HCT116 (cell line): Measurements from ENCODE around the gene RNF31. TPM values are rescaled to one million over a fixed set of nuclear protein-coding genes. Genes with fewer than 3 reads are reported as not detected.

Experiments used
- ATAC-seq: fragments of 200-7000 bp; cut with Tn5 transposase; 2 replicates; pipeline ENCODE4 v1.9.1; 2020; ENCODE audit warnings: mild to moderate bottlenecking, moderate library complexity
- BruUV-seq: library from RNA; stranded (reverse); fragments of 400-500 nt; replicated peaks from 2 replicates; lab custom pipeline; 2021; lab: Mats Ljungman, UMichigan
- CTCF ChIA-PET: fragments of 300-600 bp; sonication (Branson Sonifier 250); formaldehyde crosslinking; loops from one replicate; lab custom pipeline; 2021; ENCODE audit warnings: antibody characterized with exemption; lab: Charles Lee
- POLR2A ChIA-PET: fragments of 300-600, 350-600 bp; sonication (Branson Sonifier 250); formaldehyde crosslinking; loops from one replicate; lab custom pipeline; 2021; ENCODE audit warnings: antibody characterized with exemption; lab: Charles Lee
- RAD21 ChIA-PET, 2 experiments: fragments of 300-600 bp; sonication (Branson Sonifier 250); formaldehyde crosslinking; loops; one replicate each; lab custom pipeline; 2023; ENCODE audit warnings: low total read pairs in 2 of 2; ENCODE audit not compliant: uncharacterized antibody in 2 of 2, unreplicated experiment in 2 of 2, low non-redundant PET in 1 of 2; lab: Charles Lee
- DNase-seq: peaks from one replicate; pipeline ENCODE4 v3.0.0-alpha.2; 2010; ENCODE audit warnings: low read depth, low spot score
- H2AFZ ChIP-seq: fragments of 200-600 bp; shearing (Covaris generic), sonication (generic); 2 replicates; pipeline ENCODE4 v1.6.1; 2017; ENCODE audit warnings: low read depth, mixed run types, mixed read lengths, antibody characterized with exemption, low read length; ENCODE audit not compliant: poor library complexity, severe bottlenecking
- H3K27ac ChIP-seq: 2 replicates; pipeline ENCODE4 v1.5.1; 2012; ENCODE audit warnings: low read depth, low read length
- H3K27me3 ChIP-seq: fragments of 200-600 bp; sonication (generic); 2 replicates; pipeline ENCODE4 v1.6.1; 2016; ENCODE audit warnings: mixed run types, low read length, mixed read lengths; ENCODE audit not compliant: insufficient read depth
- H3K36me3 ChIP-seq, 2 experiments: fragments of 200-500 bp in 1 of 2; fragments of 200-600 bp in 1 of 2; sonication (Bioruptor generic) in 1 of 2; sonication (generic) in 1 of 2; 2 replicates each; pipeline versions ENCODE4 v1.5.1 to v1.6.1; 2014 to 2016; ENCODE audit warnings: low read length in 2 of 2, inconsistent platforms in 1 of 2, mixed read lengths in 1 of 2, mixed run types in 1 of 2; ENCODE audit not compliant: insufficient read depth in 2 of 2, control insufficient read depth in 1 of 2
- H3K4me1 ChIP-seq, 2 experiments: fragments of 200-600 bp in 1 of 2; sonication (generic) in 1 of 2; 2 replicates each; pipeline versions ENCODE4 v1.5.1 to v1.6.1; 2012 to 2017; ENCODE audit warnings: low read length in 2 of 2, inconsistent platforms in 1 of 2, mild to moderate bottlenecking in 1 of 2, mixed read lengths in 1 of 2, mixed run types in 1 of 2, moderate library complexity in 1 of 2; ENCODE audit not compliant: insufficient read depth in 2 of 2, control insufficient read depth in 1 of 2
- H3K4me2 ChIP-seq: fragments of 200-600 bp; sonication (generic); 2 replicates; pipeline ENCODE4 v1.6.1; 2017; ENCODE audit warnings: mixed run types, low read length, mixed read lengths
- H3K4me3 ChIP-seq, 2 experiments: fragments of 200-600 bp in 1 of 2; sonication (generic) in 1 of 2; replicated peaks in 1 of 2; 2 replicates each; pipeline ENCODE4 v1.5.1; 2011 to 2016; ENCODE audit warnings: low read length in 2 of 2, control low read depth in 1 of 2, low read depth in 1 of 2, mild to moderate bottlenecking in 1 of 2, mixed read lengths in 1 of 2, mixed run types in 1 of 2
- H3K79me2 ChIP-seq: fragments of 200-600 bp; sonication (generic); 2 replicates; pipeline ENCODE4 v1.6.1; 2017; ENCODE audit warnings: mild to moderate bottlenecking, mixed run types, low read length, moderate library complexity, mixed read lengths; ENCODE audit not compliant: insufficient read depth
- H3K9ac ChIP-seq: fragments of 200-600 bp; sonication (generic); 2 replicates; pipeline ENCODE4 v1.6.1; 2016; ENCODE audit warnings: low read length, mixed read lengths
- H3K9me2 ChIP-seq: fragments of 200-600 bp; sonication (generic), shearing (Covaris generic); 2 replicates; pipeline ENCODE4 v1.6.1; 2017; ENCODE audit warnings: mixed run types, mild to moderate bottlenecking, moderate library complexity; ENCODE audit not compliant: insufficient read depth
- H3K9me3 ChIP-seq, 2 experiments: fragments of 200-500 bp in 1 of 2; fragments of 200-600 bp in 1 of 2; sonication (Bioruptor generic) in 1 of 2; sonication (generic) in 1 of 2; 2 replicates each; pipeline ENCODE4 v1.6.1; 2014 to 2017; ENCODE audit warnings: low read length in 2 of 2, mixed read lengths in 2 of 2, inconsistent platforms in 1 of 2, low read depth in 1 of 2, mild to moderate bottlenecking in 1 of 2, mixed run types in 1 of 2, moderate library complexity in 1 of 2; ENCODE audit not compliant: control insufficient read depth in 1 of 2, insufficient read depth in 1 of 2
- H4K20me1 ChIP-seq: fragments of 200-600 bp; sonication (generic), shearing (Covaris generic); 2 replicates; pipeline ENCODE4 v1.6.1; 2017; ENCODE audit warnings: mixed run types, mild to moderate bottlenecking, moderate library complexity; ENCODE audit not compliant: insufficient read depth
- CEBPB ChIP-seq: IDR thresholded peaks from 2 replicates; pipeline ENCODE4 v1.6.1; 2012; ENCODE audit warnings: low read depth
- EGR1 ChIP-seq: IDR thresholded peaks from 2 replicates; pipeline ENCODE4 v1.6.1; 2012; ENCODE audit warnings: low read depth
- EZH2 ChIP-seq: fragments of 200-600 bp; sonication (generic); IDR thresholded peaks from 2 replicates; pipeline ENCODE4 v1.6.1; 2017; ENCODE audit warnings: antibody characterized with exemption, mixed run types
- EZH2phosphoT487 ChIP-seq: fragments of 200-600 bp; IDR thresholded peaks from 2 replicates; pipeline ENCODE4 v1.6.1; 2018; ENCODE audit warnings: antibody characterized with exemption, borderline replicate concordance
- FOSL1 ChIP-seq: IDR thresholded peaks from 2 replicates; pipeline ENCODE4 v1.6.1; 2012; ENCODE audit warnings: low read depth
- JUND ChIP-seq: IDR thresholded peaks from 2 replicates; pipeline ENCODE4 v1.6.1; 2012
- MAX ChIP-seq: IDR thresholded peaks from 2 replicates; pipeline ENCODE4 v1.6.1; 2012
- POLR2A ChIP-seq: IDR thresholded peaks from 2 replicates; pipeline ENCODE4 v1.7.0; 2011; ENCODE audit warnings: borderline replicate concordance; ENCODE audit not compliant: insufficient read depth, insufficient read length; ENCODE audit errors: extremely low read depth
- POLR2AphosphoS5 ChIP-seq: IDR thresholded peaks from 2 replicates; pipeline ENCODE4 v1.6.1; 2011; ENCODE audit warnings: mild to moderate bottlenecking, low read depth, low read length, moderate library complexity
- RAD21 ChIP-seq: IDR thresholded peaks from 2 replicates; pipeline ENCODE4 v1.6.1; 2012; ENCODE audit warnings: low read depth, mild to moderate bottlenecking
- REST ChIP-seq: IDR thresholded peaks from 2 replicates; pipeline ENCODE4 v1.6.1; 2012; ENCODE audit warnings: low read depth
- SIN3A ChIP-seq: IDR thresholded peaks from 2 replicates; pipeline ENCODE4 v1.6.1; 2012; ENCODE audit warnings: low read depth
- SRF ChIP-seq: IDR thresholded peaks from 2 replicates; pipeline ENCODE4 v1.6.1; 2012; ENCODE audit warnings: low read depth
- TCF7L2 ChIP-seq: IDR thresholded peaks from 2 replicates; pipeline ENCODE4 v1.7.0; 2011; ENCODE audit warnings: borderline replicate concordance, inconsistent platforms; ENCODE audit not compliant: insufficient read depth, insufficient read length; ENCODE audit errors: extremely low read depth
- YY1 ChIP-seq: IDR thresholded peaks from 2 replicates; pipeline ENCODE4 v1.6.1; 2011; ENCODE audit warnings: low read length, low read depth, moderate library complexity, mild to moderate bottlenecking; ENCODE audit not compliant: insufficient replicate concordance; ENCODE audit errors: extremely low read depth
- ZFX ChIP-seq: fragments of 450-650 bp; IDR thresholded peaks from 2 replicates; pipeline ENCODE4 v1.6.1; 2017
- ZNF274 ChIP-seq: fragments of 200-500 bp; sonication (Bioruptor generic); IDR thresholded peaks from 2 replicates; pipeline ENCODE4 v1.6.1; 2014; ENCODE audit warnings: mild to moderate bottlenecking, low read depth, low read length, inconsistent platforms
- intact Hi-C: fragments of 100-400 bp; cut with micrococcal nuclease; formaldehyde crosslinking; loops from 2 replicates; pipeline ENCODE4 v1.10.0; 2022
- total RNA-seq: library from RNA; stranded (reverse); gene quantifications from one replicate; pipeline ENCODE4 v1.2.1, GENCODE V29; 2021; ENCODE audit not compliant: unreplicated experiment
- TF ChIP-seq, protein P1 (sequence below): IDR thresholded peaks from 2 replicates; pipeline ENCODE4 v1.6.1; 2011; ENCODE audit warnings: mild to moderate bottlenecking, low read length, moderate library complexity; ENCODE audit not compliant: insufficient replicate concordance; ENCODE audit errors: extremely low read depth
- TF ChIP-seq, protein P2 (sequence below), 3 experiments: fragments of 200-600 bp in 1 of 3; sonication (generic) in 1 of 3; IDR thresholded peaks in 2 of 3; conservative IDR thresholded peaks in 1 of 3; 2 replicates each; pipeline ENCODE4 v1.5.1; 2012 to 2017; ENCODE audit warnings: low read depth in 2 of 3, low read length in 2 of 3, antibody characterized with exemption in 1 of 3, borderline replicate concordance in 1 of 3, control low read depth in 1 of 3, mild to moderate bottlenecking in 1 of 3, mixed read lengths in 1 of 3, mixed run types in 1 of 3, moderate library complexity in 1 of 3; ENCODE audit not compliant: insufficient read depth in 1 of 3
- TF ChIP-seq, protein P3 (sequence below): IDR thresholded peaks from 2 replicates; pipeline ENCODE4 v1.6.1; 2012

RNF31 gene
- total RNA-seq, 1 experiment from 2014 or later, result 78.0 TPM

DNA sequence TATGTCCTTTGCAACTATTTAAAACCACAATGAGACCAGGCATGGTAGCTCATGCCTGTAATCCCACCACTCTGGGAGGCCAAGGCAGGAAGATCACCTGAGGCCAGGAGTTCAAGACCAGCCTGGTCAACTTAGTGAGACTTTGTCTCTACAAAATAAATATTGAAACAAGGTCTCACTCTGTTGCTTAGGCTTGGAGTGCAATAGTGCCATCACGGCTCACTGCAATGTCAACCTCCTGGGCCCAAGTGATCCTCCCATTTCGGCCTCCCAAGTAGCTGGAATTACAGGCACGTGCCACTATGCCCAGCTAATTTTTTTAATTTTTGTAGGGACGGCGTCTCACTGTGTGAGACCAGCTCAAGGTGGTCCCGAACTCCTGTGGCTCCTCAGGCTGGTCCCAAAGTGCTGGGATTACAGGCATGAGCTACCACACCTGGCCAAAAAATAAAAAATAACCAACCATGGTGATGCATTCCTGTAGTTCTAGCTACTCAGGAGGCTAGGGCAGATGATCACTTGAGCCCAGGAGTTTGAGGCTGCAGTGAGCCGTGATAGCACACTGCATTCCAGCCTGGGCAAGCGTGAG, 17.8 kb upstream of the RNF31 start:
- TF ChIP-seq YY1 (no peak), CEBPB (no peak), EZH2 (no peak), POLR2AphosphoS5 (no peak), TCF7L2 (no peak), JUND (no peak), SIN3A (no peak), RAD21 (no peak), REST (no peak), SRF (no peak), MAX (no peak), ZFX (no peak), ZNF274 (no peak), EGR1 (no peak), EZH2phosphoT487 (no peak), FOSL1 (no peak), POLR2A (no peak)
- TF ChIP-seq, protein P1, sequence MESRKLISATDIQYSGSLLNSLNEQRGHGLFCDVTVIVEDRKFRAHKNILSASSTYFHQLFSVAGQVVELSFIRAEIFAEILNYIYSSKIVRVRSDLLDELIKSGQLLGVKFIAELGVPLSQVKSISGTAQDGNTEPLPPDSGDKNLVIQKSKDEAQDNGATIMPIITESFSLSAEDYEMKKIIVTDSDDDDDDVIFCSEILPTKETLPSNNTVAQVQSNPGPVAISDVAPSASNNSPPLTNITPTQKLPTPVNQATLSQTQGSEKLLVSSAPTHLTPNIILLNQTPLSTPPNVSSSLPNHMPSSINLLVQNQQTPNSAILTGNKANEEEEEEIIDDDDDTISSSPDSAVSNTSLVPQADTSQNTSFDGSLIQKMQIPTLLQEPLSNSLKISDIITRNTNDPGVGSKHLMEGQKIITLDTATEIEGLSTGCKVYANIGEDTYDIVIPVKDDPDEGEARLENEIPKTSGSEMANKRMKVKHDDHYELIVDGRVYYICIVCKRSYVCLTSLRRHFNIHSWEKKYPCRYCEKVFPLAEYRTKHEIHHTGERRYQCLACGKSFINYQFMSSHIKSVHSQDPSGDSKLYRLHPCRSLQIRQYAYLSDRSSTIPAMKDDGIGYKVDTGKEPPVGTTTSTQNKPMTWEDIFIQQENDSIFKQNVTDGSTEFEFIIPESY, result no peak
- TF ChIP-seq, protein P2, sequence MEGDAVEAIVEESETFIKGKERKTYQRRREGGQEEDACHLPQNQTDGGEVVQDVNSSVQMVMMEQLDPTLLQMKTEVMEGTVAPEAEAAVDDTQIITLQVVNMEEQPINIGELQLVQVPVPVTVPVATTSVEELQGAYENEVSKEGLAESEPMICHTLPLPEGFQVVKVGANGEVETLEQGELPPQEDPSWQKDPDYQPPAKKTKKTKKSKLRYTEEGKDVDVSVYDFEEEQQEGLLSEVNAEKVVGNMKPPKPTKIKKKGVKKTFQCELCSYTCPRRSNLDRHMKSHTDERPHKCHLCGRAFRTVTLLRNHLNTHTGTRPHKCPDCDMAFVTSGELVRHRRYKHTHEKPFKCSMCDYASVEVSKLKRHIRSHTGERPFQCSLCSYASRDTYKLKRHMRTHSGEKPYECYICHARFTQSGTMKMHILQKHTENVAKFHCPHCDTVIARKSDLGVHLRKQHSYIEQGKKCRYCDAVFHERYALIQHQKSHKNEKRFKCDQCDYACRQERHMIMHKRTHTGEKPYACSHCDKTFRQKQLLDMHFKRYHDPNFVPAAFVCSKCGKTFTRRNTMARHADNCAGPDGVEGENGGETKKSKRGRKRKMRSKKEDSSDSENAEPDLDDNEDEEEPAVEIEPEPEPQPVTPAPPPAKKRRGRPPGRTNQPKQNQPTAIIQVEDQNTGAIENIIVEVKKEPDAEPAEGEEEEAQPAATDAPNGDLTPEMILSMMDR (IDR thresholded peaks at IDR 0.05 in 2 of 3, conservative IDR thresholded peaks at IDR 0.05 in 1 of 3; ENCODE audit: borderline replicate concordance in 1 of 3, insufficient read depth in 1 of 3, low read depth in 2 of 3, low read length in 2 of 3), result no peak
- TF ChIP-seq, protein P3, sequence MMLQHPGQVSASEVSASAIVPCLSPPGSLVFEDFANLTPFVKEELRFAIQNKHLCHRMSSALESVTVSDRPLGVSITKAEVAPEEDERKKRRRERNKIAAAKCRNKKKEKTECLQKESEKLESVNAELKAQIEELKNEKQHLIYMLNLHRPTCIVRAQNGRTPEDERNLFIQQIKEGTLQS, result no peak
- ChIA-PET CTCF (interaction anchor here (1.2 kb wide), 1 partner anchor 21 kb away, joined by 3 read pairs; no protein-coding TSS in a partner anchor), POLR2A (interaction anchor here (1.2 to 3.0 kb wide), 2 partner anchors 15 to 35 kb away, joined by 3 to 8 read pairs; partner anchors contain the start of genes DCAF11, NRL and PCK2), RAD21 (no interaction called here)
- BruUV-seq, result no TSS peak
- intact Hi-C loops, result no loop called here
- DNase-seq (no peak), ATAC-seq (no peak)
- H3K36me3 ChIP-seq, result no peaks in the 10 kb centered on the region
- H3K27ac ChIP-seq, result no peak overlapping the region
- H3K4me2 ChIP-seq, result no peak overlapping the region
- no peaks in the 10 kb centered on the region for H4K20me1 ChIP-seq
- no peaks in the 10 kb centered on the region for H3K27me3 ChIP-seq
- no peak overlapping the region for H3K9ac ChIP-seq
- H3K4me3 ChIP-seq, result no peak overlapping the region
- H3K9me2 ChIP-seq, result no peaks in the 10 kb centered on the region
- H2AFZ ChIP-seq, result no peak overlapping the region
- no peaks in the 10 kb centered on the region for H3K4me1 ChIP-seq
- no peaks in the 10 kb centered on the region for H3K9me3 ChIP-seq
- H3K79me2 ChIP-seq, result no peaks in the 10 kb centered on the region
